ENCODE data around the gene LAPTM5.

LAPTM5 gene

DNA sequence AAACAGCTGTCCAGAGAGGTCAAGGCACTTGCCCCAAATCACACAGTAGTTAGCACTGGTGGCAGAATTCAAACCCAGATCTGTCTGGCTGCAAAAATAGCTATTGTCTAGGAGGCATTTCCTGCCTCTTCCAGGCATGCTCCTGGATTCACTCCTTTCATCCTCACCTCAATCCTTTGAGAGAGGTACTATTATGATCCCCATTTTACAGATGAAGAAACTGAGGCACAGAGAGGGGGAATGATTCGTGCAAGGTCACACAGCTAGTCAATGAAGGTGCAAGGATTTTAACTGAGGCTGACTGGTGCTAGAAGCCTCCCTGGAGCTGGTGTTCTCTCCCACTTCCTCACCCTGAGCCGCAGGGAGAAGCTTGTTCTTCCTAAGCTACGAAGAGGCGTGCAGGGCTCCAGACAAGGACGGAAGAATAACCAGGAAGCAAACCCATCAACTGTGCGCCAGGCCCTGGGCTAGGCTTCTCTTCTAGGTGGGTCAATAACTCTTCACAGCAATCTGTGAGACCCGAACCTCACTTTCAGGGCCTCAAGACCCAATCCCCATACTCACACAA lies 631 bp upstream of the LAPTM5 start:
- H3K4me3 ChIP-seq (ENCODE audit: low read depth, low read length) = no peak overlapping the region
- H3K9me3 ChIP-seq (ENCODE audit: control insufficient read depth, insufficient read depth, low read depth, low read length) = no peaks in the 10 kb centered on the region
- POLR2A ChIA-PET = interaction anchor here (0.6 to 1.3 kb wide), 2 partner anchors 14 to 31 kb away, joined by 3 read pairs; no protein-coding TSS in a partner anchor
- TF ChIP-seq, protein P1, sequence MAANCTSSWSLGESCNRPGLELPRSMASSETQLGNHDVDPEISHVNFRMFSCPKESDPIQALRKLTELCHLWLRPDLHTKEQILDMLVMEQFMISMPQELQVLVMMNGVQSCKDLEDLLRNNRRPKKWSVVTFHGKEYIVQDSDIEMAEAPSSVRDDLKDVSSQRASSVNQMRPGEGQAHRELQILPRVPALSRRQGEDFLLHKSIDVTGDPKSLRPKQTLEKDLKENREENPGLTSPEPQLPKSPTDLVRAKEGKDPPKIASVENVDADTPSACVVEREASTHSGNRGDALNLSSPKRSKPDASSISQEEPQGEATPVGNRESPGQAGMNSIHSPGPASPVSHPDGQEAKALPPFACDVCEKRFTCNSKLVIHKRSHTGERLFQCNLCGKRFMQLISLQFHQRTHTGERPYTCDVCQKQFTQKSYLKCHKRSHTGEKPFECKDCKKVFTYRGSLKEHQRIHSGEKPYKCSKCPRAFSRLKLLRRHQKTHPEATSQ (tag by site-specific recombination; IDR thresholded peaks at IDR 0.05) = no peak
- TF ChIP-seq, protein P2, sequence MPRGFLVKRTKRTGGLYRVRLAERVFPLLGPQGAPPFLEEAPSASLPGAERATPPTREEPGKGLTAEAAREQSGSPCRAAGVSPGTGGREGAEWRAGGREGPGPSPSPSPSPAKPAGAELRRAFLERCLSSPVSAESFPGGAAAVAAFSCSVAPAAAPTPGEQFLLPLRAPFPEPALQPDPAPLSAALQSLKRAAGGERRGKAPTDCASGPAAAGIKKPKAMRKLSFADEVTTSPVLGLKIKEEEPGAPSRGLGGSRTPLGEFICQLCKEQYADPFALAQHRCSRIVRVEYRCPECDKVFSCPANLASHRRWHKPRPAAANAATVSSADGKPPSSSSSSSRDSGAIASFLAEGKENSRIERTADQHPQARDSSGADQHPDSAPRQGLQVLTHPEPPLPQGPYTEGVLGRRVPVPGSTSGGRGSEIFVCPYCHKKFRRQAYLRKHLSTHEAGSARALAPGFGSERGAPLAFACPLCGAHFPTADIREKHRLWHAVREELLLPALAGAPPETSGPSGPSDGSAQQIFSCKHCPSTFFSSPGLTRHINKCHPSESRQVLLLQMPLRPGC (tag by site-specific recombination; IDR thresholded peaks at IDR 0.05) = no peak
- TF ChIP-seq ZNF549 (tag by site-specific recombination; IDR thresholded peaks at IDR 0.05) = no peak
- TF ChIP-seq ZNF423 (tag by site-specific recombination; IDR thresholded peaks at IDR 0.05) = no peak
- H3K27ac ChIP-seq (ENCODE audit: extremely low read depth, low read depth, low read length) = no peak overlapping the region
- no peaks in the 10 kb centered on the region for H3K4me1 ChIP-seq (ENCODE audit: control insufficient read depth, insufficient read depth, low read length)
- CTCF ChIA-PET = interaction anchor here (0.6 to 1.2 kb wide), 5 partner anchors 22 to 1372 kb away, joined by 3 to 12 read pairs (median 4); no protein-coding TSS in a partner anchor
- H3K36me3 ChIP-seq (ENCODE audit: control insufficient read depth in 2 of 2, insufficient read depth in 1 of 2, low read length in 2 of 2) = no peaks in the 10 kb centered on the region

DNA sequence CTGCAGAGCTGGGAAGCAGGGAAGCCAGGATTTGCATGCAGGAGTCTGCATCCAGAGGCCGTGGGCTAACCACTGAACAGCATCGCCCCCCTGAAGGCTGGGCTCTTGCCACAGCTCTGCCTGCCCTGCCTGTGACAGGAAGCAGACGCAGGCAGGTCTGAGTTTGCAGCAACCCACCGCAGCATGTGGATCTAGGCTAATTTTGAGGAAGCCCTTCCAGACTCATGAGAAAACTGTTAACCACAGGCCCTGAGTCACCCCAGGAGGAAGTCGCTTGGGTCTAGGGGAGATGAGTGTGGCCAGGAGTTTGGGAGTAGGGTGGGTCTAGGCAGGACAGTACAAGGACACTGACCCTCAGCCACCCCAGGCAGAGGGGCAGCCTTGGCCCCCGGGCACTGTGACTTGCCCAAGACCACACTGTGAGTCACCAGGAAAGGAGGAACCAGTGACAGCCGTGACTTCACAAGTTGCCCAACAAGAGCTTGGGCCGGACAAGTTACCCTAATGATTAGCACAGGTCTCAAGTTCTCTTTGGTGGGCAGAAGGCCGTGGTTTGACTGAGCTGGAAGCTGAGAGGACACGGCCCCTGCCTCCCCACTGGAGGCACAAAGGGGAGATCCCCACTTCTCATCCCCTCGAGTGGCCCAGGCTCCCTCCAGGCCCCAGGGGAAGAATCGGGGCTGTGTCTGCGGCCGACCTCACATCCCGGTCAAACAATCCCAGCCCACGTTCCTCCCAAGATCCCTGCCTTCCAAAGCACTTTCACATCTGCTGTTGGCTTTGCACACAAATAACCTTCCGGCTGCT lies 826 bp downstream of the LAPTM5 start:
- TF ChIP-seq ZNF677 (tag by site-specific recombination; IDR thresholded peaks at IDR 0.05) (no peak), MEIS1 (CRISPR knock-in tag; IDR thresholded peaks at IDR 0.05; ENCODE audit: borderline replicate concordance) (no peak), ZNF2 (tag by site-specific recombination; IDR thresholded peaks at IDR 0.05) (no peak), ZNF341 (tag by site-specific recombination; IDR thresholded peaks at IDR 0.05; ENCODE audit: low read depth) (no peak)
- TF ChIP-seq, protein P3, sequence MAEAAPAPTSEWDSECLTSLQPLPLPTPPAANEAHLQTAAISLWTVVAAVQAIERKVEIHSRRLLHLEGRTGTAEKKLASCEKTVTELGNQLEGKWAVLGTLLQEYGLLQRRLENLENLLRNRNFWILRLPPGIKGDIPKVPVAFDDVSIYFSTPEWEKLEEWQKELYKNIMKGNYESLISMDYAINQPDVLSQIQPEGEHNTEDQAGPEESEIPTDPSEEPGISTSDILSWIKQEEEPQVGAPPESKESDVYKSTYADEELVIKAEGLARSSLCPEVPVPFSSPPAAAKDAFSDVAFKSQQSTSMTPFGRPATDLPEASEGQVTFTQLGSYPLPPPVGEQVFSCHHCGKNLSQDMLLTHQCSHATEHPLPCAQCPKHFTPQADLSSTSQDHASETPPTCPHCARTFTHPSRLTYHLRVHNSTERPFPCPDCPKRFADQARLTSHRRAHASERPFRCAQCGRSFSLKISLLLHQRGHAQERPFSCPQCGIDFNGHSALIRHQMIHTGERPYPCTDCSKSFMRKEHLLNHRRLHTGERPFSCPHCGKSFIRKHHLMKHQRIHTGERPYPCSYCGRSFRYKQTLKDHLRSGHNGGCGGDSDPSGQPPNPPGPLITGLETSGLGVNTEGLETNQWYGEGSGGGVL (tag by site-specific recombination; IDR thresholded peaks at IDR 0.05) = no peak
- TF ChIP-seq, protein P4, sequence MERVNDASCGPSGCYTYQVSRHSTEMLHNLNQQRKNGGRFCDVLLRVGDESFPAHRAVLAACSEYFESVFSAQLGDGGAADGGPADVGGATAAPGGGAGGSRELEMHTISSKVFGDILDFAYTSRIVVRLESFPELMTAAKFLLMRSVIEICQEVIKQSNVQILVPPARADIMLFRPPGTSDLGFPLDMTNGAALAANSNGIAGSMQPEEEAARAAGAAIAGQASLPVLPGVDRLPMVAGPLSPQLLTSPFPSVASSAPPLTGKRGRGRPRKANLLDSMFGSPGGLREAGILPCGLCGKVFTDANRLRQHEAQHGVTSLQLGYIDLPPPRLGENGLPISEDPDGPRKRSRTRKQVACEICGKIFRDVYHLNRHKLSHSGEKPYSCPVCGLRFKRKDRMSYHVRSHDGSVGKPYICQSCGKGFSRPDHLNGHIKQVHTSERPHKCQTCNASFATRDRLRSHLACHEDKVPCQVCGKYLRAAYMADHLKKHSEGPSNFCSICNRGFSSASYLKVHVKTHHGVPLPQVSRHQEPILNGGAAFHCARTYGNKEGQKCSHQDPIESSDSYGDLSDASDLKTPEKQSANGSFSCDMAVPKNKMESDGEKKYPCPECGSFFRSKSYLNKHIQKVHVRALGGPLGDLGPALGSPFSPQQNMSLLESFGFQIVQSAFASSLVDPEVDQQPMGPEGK (tag by site-specific recombination; IDR thresholded peaks at IDR 0.05) = no peak
- Histone ChIP-seq H3K4me1 (ENCODE audit: control insufficient read depth, insufficient read depth, low read length) (no peaks in the 10 kb centered on the region), H3K36me3 (ENCODE audit: control insufficient read depth in 2 of 2, insufficient read depth in 1 of 2, low read length in 2 of 2) (no peaks in the 10 kb centered on the region), H3K4me3 (ENCODE audit: low read depth, low read length) (no peak overlapping the region), H3K27ac (ENCODE audit: extremely low read depth, low read depth, low read length) (no peak overlapping the region), H3K9me3 (ENCODE audit: control insufficient read depth, insufficient read depth, low read depth, low read length) (no peaks in the 10 kb centered on the region)
- ChIA-PET POLR2A (interaction anchor here (0.6 kb wide), 1 partner anchor 312 kb away, joined by 3 read pairs; no protein-coding TSS in a partner anchor), CTCF (no interaction called here)

DNA sequence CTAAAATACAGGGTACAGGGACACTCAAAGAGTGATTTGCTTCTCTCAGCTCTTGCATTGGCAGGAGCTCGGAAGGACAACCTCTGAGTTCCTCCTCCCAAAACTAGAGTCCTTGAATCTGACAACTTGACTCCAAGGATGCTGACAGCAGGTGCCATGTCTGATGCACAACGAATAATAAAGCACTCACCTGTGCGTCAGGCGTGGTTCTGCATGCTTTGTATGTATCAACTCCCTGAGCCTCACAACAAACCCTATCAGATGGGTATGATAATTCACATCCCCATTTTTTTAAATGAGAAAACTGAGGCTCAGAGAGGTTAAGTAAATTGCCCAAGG lies 1.4 kb downstream of the LAPTM5 start:
- Histone ChIP-seq H3K36me3 (ENCODE audit: control insufficient read depth in 2 of 2, insufficient read depth in 1 of 2, low read length in 2 of 2) (no peaks in the 10 kb centered on the region), H3K9me3 (ENCODE audit: control insufficient read depth, insufficient read depth, low read depth, low read length) (no peaks in the 10 kb centered on the region), H3K27ac (ENCODE audit: extremely low read depth, low read depth, low read length) (no peak overlapping the region), H3K4me1 (ENCODE audit: control insufficient read depth, insufficient read depth, low read length) (no peaks in the 10 kb centered on the region), H3K4me3 (ENCODE audit: low read depth, low read length) (no peak overlapping the region)
- no peak for TF ChIP-seq KLF16 (tag by site-specific recombination; IDR thresholded peaks at IDR 0.05)
- POLR2A ChIA-PET = no interaction called here
- CTCF ChIA-PET = interaction anchor here (0.6 kb wide), 1 partner anchor 275 kb away, joined by 4 read pairs; no protein-coding TSS in a partner anchor

Data from HEK293 (cell line).